NB4 (cell line): ENCODE results near the gene STYXL1.

Experiments used
- MYC ChIP-seq: IDR thresholded peaks from 2 replicates; pipeline ENCODE4 v1.6.1; 2011; ENCODE audit warnings: low read depth, low read length
- TF ChIP-seq, protein P1 (sequence below): IDR thresholded peaks from one replicate; pipeline ENCODE4 v1.5.1; 2012; ENCODE audit warnings: low read depth, low read length

DNA sequence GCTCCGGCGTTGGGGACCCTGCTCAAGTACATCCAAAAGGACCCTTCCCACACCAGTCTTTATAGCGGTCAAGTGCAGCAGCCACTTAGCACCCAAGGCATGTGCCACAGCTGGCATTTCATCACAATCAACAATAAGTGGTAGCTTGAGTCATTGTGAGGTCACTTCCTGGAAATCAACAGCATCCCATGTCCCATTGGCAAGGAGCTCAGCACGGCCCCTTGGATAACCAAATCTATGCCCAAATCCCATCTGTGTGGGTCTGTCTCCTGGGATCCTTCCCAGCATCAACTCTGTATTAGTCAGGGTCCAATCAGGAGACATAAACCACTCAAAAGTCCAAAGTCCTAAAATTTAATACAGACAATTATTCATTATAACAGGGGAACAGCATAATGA is 27.2 kb upstream of the STYXL1 start:
- TF ChIP-seq, protein P1, sequence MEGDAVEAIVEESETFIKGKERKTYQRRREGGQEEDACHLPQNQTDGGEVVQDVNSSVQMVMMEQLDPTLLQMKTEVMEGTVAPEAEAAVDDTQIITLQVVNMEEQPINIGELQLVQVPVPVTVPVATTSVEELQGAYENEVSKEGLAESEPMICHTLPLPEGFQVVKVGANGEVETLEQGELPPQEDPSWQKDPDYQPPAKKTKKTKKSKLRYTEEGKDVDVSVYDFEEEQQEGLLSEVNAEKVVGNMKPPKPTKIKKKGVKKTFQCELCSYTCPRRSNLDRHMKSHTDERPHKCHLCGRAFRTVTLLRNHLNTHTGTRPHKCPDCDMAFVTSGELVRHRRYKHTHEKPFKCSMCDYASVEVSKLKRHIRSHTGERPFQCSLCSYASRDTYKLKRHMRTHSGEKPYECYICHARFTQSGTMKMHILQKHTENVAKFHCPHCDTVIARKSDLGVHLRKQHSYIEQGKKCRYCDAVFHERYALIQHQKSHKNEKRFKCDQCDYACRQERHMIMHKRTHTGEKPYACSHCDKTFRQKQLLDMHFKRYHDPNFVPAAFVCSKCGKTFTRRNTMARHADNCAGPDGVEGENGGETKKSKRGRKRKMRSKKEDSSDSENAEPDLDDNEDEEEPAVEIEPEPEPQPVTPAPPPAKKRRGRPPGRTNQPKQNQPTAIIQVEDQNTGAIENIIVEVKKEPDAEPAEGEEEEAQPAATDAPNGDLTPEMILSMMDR = no peak
- no peak for TF ChIP-seq MYC
